ENCODE data around the gene UCN3. TPM values are rescaled to one million over a fixed set of nuclear protein-coding genes. Genes with fewer than 3 reads are reported as not detected.
A peak's percentile ranks its signal among the peaks of the same experiment; 100 is the strongest.

UCN3 gene
- total and polyA plus RNA-seq, 9 of the 15 experiments (the other 6 are each of a cell fraction or from before 2014, with no cell fraction given), result not detected

- CTCF ChIA-PET (ENCODE audit: low intra/inter-chr PET ratio), result no interaction called here
- FAIRE-seq, result no peak
- no TSS peak for BruUV-seq (replicated peaks)
- POLR2A ChIA-PET, result no interaction called here
- intact Hi-C loops (cut with micrococcal nuclease), result no loop called here
- no peak for ATAC-seq
- Histone ChIP-seq H3K9me3 (replicated peaks; ENCODE audit: control insufficient read depth, insufficient read depth, low read depth, low read length) (no peaks in the 10 kb centered on the region), H3K4me1 (replicated peaks in 1 of 2; ENCODE audit: control insufficient read depth in 2 of 2, insufficient read depth in 2 of 2, low read length in 2 of 2) (no peaks in the 10 kb centered on the region), H3K79me2 (ENCODE audit: control insufficient read depth, insufficient read depth, low read length) (no peaks in the 10 kb centered on the region), H3K9ac (ENCODE audit: insufficient read depth in 1 of 2, low read depth in 2 of 2, low read length in 2 of 2) (no peak overlapping the region), H3K36me3 (ENCODE audit: control insufficient read depth, insufficient read depth, low read length) (no peaks in the 10 kb centered on the region), H3K9me1 (ENCODE audit: control insufficient read depth, insufficient read depth, low read length) (no peaks in the 10 kb centered on the region), H3K4me3 (no peak overlapping the region), H3K27ac (ENCODE audit: extremely low read depth, low read depth, low read length) (no peak overlapping the region), H3K27me3 (ENCODE audit: control insufficient read depth in 2 of 2, insufficient read depth in 2 of 2, low read length in 2 of 2) (no peaks in the 10 kb centered on the region; a peak in 1 of 5 replicates), H3K4me2 (ENCODE audit: insufficient read depth, low read length) (no peak overlapping the region), H2AFZ (ENCODE audit: low read depth, low read length) (no peak overlapping the region), H4K20me1 (replicated peaks; ENCODE audit: control insufficient read depth, insufficient read depth, low read length) (no peaks in the 10 kb centered on the region)
- in situ Hi-C loops (cut with MboI), result no loop called here
- no peak for DNase-seq (ENCODE audit: extremely low read depth in 1 of 4, low spot score in 3 of 4)
- peak; percentile 97 for TF ChIP-seq ZNF24 (IDR thresholded peaks at IDR 0.05)
- TF ChIP-seq CBX1 (IDR thresholded peaks at IDR 0.05; ENCODE audit: low read depth), result no peak
- TF ChIP-seq SP1 (CRISPR knock-in tag; IDR thresholded peaks at IDR 0.05), result no peak
- no peak for TF ChIP-seq REST (IDR thresholded peaks at IDR 0.05; ENCODE audit: borderline replicate concordance)
- TF ChIP-seq REST (CRISPR knock-in tag; IDR thresholded peaks at IDR 0.05; ENCODE audit: low read depth), result no peak
- TF ChIP-seq RBM39 (optimal IDR thresholded peaks at IDR 0.05; ENCODE audit: low read depth, low read length), result no peak
- WGBS (ENCODE audit: insufficient coverage, low coverage, missing lambda C conversion rate), result 38% methylated on average over 4 of the region's 4 CpGs
Observed at GRCh38 chr10:5356302-5356763, 8.4 kb upstream of the UCN3 start.
